HG03139 (cell line): ENCODE data around the gene SLC19A2.
"Not testable (repeated sequence)": the region's sequence is repeated elsewhere in the genome, so short reads cannot be mapped to it uniquely, and the experiment has no call there.

Experiments
- ATAC-seq: cut with Tn5 transposase; IDR thresholded peaks from one replicate; pipeline ENCODE4 v1.9.1; 2021; ENCODE audit not compliant: unreplicated experiment

SLC19A2 gene

GRCh38 chr1:169510060-169510459, 24.3 kb upstream of the SLC19A2 start:
- ATAC-seq, result no peak

- ATAC-seq, result no peak
Observed at GRCh38 chr1:169509354-169509753, 23.6 kb upstream of the SLC19A2 start.

DNA sequence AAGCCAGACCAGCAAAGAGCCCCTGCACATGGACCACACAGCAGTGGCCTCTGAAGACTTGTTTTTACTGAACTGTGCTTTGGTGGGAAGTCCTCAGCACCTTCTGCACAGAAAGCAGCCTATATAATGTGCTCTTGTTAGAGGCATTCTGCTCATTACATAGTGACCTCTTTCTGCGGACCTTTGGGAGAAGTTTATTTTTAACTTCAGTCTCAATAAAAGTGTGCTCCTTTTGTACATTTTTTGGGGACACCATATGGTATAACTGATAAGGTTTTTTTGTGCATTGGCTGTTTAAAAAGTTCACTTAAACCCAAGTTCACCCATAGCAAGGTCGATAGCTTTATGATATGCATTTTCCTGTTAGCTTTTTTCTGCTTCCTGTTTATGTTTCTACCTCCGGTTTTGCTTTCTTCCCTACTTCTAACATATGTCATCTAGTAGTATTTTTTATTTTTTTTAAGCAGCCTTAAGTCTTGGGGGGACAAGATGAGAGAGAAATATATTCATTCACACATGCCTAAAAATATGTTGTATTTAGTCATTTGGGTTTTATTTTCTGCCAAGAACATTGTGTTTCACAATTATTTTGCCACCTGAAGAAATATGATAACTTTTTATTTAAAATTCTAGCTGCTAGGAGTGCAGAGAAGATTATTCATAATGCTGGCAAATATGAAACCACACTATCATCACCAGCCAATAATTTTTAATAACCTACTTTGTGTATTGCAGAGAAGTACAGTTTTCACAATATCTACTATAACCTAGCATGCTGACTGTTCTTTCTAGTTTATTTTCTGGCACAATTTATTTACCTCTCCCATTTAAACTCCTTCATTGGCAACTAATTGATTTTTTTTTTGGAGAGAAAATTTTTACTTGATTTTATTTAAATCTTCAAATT, 22.9 kb upstream of the SLC19A2 start:
- no peak for ATAC-seq

DNA sequence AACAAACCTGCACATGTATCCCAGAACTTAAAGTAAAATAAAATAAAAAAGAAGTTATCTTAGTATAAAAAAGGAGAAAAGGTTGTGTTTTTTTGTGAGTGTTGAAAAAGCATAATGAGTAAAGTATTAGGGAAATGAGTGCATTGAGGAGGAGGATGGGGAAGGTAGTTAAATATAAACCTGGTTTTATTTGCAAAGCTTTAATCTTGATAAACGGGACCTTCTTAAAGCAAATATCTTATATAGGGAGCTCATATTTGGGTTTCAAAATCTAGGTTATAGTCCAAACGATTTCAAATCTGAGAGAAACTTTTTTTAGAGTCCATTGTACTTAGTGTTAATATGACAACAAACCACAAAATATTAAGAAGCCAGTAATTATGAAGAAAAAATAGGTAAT, 21.7 kb upstream of the SLC19A2 start:
- ATAC-seq, result no peak

- not testable (repeated sequence) for ATAC-seq
Observed at GRCh38 chr1:169503601-169504000, 17.9 kb upstream of the SLC19A2 start.

DNA sequence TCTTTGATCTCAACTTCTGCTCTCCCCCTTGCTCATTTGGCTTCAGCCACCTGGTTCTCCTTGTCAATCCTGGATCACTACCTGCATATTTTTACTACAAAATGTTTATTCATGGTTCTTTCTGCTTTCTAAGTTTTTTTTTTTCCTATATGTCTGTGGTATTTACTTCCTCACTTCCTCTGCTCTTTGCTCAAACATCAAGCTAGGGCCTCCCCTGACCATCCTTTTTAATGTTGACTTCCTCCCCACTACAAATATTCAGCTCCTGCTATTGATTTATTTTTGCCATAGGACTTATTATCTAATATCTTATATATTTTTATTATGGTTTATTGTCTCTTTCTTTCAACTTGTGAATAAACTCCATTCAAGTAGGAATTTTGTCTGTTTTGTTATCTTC, 14.1 kb upstream of the SLC19A2 start:
- no peak for ATAC-seq

DNA sequence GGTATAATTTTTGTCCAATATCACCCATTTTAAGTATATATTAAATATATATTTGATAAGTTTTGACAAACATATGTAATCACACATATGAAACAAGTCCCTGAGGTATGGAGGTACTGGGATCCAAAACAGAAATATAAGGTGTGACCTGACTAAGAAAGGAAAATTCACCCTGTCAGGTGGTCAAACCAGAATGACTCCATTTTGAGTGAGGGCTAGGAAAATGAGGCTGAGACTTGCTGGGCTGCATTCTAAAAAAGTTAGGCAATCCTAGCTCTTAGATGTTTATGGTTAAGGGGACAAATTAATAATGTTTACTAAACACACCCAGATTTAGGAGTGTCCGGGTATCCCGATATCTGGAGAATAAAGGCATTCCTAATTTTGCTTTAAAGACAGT, 11.6 kb upstream of the SLC19A2 start:
- no peak for ATAC-seq

DNA sequence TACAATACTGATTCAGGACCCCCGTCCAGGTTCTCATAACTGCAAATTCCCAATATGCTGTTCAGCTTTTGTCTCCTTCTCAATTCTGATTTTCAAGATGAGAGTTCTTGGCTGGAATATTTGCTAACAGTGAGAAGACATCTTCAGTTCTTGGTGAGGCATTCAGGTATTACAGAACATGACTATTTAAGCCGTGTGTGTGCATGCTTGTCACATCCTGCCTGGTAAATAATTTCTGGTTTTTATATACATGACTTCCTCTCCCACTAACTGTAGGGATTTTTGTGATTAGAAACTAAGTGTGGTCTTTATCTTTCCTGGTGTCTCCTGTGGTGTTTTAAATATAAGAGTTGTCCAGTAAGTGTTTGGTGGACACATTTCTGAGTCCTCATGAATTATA, 10.2 kb upstream of the SLC19A2 start:
- no peak for ATAC-seq

DNA sequence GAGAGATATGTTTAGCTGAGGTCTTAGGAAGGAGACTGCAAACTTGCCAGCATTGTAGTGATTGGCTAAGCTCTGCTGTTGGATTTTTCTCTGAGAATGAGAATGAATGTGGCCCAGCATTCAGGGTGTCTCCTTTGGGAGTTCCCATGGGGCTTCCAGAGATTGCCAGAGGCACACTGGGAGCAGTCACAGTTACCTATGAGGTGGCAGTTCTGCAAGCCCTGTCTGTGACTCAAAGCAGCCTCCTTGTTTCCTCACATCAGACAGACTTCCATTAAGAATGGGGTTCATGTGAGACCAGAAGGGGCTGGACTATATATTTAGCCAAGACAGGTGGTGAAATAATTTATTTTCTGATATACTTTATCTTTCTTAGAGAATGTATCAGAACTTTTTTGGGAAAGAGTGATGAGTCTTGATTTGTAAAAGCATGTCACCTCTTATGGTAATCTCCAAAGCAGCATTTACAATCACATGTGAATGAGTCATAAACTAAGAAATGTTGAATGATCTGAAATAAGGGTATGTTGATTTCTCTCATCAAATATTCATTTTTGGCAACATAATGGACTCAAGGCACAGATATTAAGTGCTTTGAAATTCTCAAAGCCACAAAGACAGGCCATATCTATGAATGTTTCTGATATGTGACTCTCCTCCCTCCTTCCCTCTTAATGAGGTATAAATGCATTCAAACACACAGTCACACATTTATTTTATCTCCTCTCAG, 9.5 kb upstream of the SLC19A2 start:
- ATAC-seq, result no peak

DNA sequence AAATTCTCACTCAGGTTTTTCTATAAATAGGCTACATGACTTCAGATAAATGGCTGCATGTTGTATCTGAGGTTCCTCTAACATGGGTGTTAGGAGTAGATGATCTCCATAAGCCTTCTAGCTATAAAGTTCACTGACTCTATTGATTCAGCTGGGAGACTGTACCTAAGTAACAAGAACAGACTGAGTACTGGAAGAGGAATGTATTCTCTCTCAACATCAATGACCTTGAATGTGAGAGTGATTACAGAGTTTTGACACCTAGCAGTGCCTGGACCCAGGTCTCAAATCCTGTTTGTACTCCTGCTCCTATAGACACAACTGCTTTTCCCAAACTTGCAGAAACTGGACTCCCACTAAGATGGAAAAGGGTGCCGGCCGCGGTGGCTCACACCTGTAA, 8.6 kb upstream of the SLC19A2 start:
- no peak for ATAC-seq

DNA sequence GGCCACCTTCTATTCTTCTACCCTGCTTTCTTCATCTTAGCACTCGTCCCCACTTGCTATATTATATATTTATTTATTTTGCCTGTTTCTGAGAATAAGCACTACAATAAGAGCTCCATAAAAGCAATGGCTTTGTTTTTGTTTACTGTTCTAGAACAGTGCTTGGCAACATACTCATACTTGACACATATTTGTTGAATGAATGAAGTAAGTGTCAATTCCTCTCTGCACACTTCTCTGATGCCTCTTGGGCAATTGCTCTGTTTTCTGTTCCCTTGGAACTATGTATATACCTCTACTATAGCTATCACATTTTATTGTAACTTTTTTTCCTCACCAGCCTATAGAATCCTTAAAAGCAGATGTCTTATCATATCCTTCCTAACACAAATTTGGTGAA, 7.5 kb upstream of the SLC19A2 start:
- ATAC-seq, result no peak

DNA sequence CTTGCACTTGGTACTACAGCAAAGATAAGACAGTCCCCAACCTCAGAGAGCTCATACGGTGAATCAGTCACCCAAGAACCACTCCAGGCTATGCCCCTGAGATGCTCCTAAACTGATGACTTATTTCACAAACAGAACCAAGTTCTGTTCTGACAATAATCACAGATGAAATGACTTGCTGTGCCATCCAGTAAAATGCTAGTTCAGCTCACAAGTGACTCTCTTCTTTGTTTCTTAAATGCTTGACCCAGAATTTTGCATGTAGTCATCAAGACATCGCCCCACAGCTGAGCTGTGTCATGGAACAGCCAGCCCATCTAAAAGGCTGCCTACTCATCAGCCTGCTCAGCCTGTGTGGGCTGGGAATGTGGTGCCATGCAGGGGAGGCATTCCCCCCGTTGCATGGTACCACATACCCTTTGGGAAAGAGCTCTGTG, 6.1 kb upstream of the SLC19A2 start:
- no peak for ATAC-seq

GRCh38 chr1:169488157-169488556, 2.4 kb upstream of the SLC19A2 start:
- no peak for ATAC-seq

DNA sequence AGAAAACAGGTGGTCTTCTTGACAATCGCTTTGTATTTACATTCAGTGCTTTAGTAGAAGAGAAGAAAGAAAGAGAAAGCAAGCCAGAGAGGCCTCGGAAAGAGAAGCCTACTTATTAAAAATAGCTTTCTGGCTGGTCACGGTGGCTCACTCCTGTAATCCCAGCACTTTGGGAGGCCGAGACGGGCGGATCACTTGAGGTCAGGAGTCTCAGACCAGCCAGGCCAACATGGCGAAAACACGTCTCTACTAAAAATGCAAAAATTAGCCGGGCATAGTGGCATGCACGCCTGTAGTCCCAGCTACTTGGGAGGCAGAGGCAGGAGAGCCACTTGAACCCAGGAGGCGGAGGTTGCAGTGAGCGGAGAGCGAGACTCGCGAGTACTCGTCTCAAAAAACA, 1.8 kb upstream of the SLC19A2 start:
- ATAC-seq, result no peak

GRCh38 chr1:169487133-169487532, 1.4 kb upstream of the SLC19A2 start:
- no peak for ATAC-seq

- no peak for ATAC-seq
Observed at GRCh38 chr1:169486281-169487051, 722 bp upstream of the SLC19A2 start.

DNA sequence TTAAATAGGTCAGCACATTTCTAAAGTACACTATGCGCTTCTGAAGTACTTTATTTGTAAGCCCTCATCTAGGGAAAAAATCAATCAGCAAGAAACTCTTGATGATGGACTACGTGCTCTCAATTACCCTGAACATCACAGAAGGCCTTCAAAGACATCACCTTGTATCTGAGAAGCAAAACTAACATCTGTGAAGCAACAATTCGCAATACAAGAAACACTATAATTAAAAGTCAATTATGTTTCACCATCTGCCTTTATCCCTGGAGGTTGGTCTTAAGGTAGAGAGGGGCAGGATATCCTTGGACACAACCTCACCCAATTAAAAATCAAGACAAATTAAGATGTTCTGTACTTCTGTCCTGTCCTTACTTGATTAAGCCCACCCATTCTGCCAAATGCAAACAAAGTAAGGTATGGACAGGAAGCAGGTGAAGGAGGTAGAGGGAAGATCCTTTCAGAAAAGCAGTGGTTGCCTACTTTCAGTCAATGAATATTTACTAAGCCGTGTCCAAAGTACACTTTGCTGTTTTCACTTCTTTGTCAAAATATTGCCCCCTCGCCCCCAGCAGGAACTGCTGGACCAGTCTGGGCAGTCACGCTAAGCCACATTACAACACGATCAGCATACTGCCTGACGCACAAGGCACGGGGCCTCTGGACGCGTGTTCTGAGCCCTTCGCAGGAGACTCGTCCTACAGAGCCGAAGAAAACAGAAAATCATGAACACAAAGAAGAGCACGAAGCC, 887 bp downstream of the SLC19A2 start:
- ATAC-seq, result peak; percentile 13

- no peak for ATAC-seq
Observed at GRCh38 chr1:169484101-169484500, 1.6 kb downstream of the SLC19A2 start.

DNA sequence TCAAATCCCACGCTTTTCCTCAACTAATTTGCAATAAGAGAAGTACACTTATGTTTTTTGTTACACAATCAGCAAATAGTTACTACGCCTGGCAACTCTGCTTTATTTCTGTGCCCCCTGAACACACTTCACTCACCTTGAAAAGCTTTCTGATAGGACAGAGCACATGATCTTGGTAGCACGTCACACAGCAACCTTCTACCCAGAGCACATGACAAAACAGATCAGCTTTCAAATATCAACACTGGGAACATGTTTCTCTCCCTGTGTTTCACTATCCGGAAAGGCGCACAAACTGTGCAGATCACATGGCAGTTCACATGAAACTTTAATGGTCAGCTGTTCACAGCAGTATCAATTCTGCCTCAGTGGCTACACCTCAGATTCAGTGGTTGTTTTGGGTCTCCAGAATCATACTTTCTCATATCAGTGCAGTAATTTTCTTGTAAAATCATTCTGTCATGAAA, 2.2 kb downstream of the SLC19A2 start:
- ATAC-seq, result no peak

DNA sequence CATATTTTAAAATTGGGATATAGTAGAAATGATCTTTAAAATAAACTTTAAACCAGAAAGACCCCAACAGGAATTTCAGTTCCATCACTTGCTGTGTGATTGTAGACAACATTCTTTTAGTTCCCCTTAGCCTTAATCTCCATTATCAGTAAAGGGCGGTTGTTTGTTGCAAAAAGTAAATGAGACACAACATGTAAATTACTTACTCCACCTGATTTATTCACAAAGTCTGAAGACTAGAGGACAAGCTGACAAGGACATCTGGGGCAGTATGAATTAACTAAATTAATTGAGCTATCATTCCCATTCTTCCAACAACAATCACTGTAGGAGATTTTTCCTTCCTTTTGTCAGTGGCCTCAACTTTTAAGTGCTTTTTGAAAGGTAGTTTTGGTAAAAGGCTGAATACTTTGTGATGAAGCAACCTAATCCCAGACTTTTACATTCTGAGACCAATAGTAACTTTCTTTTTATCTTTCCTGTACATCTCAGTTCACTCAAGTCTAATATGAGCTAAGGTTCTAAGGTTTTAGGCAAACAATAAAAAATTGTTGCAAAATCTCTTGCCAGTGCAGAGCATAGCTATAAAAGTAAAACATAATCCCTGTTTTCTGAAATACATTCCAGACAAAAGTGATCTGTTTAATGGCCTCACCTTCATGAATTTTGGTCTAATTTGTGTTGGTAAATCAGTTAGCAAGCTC, 6.2 kb downstream of the SLC19A2 start:
- no peak for ATAC-seq
